NB4 (cell line): Measurements from ENCODE around the gene SUGP1.

Source experiments
- DNase-seq: peaks from one replicate; pipeline ENCODE4 v3.0.0; 2010; ENCODE audit warnings: low read depth
- H3K4me3 ChIP-seq: one replicate; pipeline ENCODE4 v1.5.1; 2011; ENCODE audit warnings: mild to moderate bottlenecking, low read depth, low read length, moderate library complexity
- CTCF ChIP-seq: IDR thresholded peaks from one replicate; pipeline ENCODE4 v1.5.1; 2012; ENCODE audit warnings: low read depth, low read length
- MYC ChIP-seq: IDR thresholded peaks from 2 replicates; pipeline ENCODE4 v1.6.1; 2011; ENCODE audit warnings: low read depth, low read length
- POLR2A ChIP-seq: IDR thresholded peaks from 2 replicates; pipeline ENCODE4 v1.6.1; 2011; ENCODE audit warnings: mild to moderate bottlenecking; ENCODE audit not compliant: insufficient read length; ENCODE audit errors: extremely low read depth
- TF ChIP-seq, protein P1 (sequence below): IDR thresholded peaks from 2 replicates; pipeline ENCODE4 v1.6.1; 2011; ENCODE audit warnings: low read depth, low read length

Gene SUGP1

GRCh38 chr19:19345232-19345631, 24.9 kb upstream of the SUGP1 start:
- H3K4me3 ChIP-seq, result no peak overlapping the region
- no peak for DNase-seq
- TF ChIP-seq MYC (no peak), CTCF (no peak), POLR2A (no peak)
- TF ChIP-seq, protein P1, sequence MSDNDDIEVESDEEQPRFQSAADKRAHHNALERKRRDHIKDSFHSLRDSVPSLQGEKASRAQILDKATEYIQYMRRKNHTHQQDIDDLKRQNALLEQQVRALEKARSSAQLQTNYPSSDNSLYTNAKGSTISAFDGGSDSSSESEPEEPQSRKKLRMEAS, result no peak

DNA sequence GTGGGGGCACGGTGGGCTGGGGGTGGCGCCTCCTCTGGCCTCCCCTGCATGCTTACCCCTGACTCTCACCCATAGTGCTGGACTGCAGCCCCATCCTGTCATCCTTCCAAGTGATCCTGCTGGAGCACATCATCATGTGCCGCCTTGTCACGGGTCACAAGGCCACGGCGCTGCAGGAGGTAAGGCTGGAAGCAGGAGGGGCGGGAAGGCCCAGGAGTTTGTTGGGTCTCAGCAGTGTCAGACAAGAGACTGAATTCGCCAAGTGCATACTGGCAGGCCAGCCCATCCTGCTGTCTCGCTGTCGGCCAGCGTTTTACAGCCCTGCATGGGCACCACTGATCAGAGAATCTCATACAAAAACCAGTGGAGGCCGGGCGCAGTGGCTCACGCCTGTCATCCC, 23.5 kb upstream of the SUGP1 start:
- no peak for DNase-seq
- TF ChIP-seq, protein P1, result no peak
- TF ChIP-seq POLR2A (no peak), CTCF (no peak), MYC (no peak)
- H3K4me3 ChIP-seq, result no peak overlapping the region

DNA sequence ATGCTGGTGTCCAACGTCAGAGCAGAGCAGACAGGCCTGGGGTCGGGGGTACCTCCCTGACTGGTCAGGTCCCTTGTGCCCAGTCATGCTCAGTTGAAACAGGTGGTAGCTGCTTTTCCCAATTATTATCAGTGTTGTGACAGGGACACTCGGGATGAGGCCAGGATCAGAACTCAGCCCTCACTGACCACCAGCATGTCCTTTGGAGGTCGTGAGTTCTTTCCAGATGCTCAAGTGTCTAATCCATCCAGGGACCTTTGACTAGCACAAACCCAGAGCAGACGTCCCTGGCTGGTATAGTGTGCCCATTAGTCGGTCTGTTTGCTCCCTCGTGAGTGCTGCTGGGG, 22.7 kb upstream of the SUGP1 start:
- H3K4me3 ChIP-seq, result no peak overlapping the region
- TF ChIP-seq CTCF (no peak), POLR2A (no peak), MYC (no peak)
- TF ChIP-seq, protein P1, result no peak
- no peak for DNase-seq

DNA sequence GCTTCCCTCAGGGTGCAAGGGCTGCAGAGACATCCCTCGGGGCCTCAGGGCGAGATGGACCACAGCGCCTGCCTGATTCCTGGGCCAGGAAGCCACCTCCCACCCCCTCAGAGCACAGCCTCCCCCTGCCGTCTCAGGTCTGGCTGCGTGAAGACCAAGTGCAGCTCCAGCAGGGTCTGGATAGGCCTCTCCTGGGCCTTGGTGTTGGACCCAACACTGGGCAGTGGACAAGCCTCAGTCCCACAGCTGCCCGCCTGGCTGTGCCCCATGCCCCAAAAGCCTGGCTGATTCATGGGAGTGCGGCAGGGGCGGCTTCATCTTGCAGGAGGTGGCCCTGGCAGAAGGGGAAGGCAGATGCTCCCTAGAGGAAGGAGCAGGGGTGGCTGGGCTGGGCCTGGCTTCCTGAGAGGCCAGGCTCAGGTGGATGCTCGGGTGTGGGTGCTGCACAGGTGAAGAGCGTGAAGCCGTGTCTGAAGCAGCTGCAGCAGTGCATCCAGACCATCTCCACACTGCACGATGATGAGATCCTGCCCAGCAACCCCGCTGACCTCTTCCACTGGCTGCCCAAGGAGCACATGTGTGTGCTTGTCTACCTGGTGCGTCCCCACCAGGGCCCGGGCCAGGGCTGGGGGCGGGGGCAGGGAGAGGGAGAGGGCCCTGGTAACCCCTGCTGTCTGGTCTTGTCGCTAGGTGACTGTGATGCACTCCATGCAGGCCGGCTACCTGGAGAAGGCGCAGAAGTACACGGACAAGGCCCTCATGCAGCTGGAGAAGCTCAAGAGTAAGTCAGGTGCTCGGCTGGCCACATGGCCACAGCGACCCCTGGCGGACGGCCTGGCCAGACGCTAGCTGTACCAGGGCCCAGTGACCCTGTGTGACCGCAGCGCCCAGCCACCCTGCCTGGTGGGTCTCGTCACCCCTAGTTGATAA, 22.0 kb upstream of the SUGP1 start:
- DNase-seq, result peak; percentile 75
- H3K4me3 ChIP-seq, result no peak overlapping the region
- TF ChIP-seq POLR2A, result no peak
- TF ChIP-seq, protein P1, result peak; percentile 82
- peak; percentile 67 for TF ChIP-seq MYC
- TF ChIP-seq CTCF, result peak; percentile 82

DNA sequence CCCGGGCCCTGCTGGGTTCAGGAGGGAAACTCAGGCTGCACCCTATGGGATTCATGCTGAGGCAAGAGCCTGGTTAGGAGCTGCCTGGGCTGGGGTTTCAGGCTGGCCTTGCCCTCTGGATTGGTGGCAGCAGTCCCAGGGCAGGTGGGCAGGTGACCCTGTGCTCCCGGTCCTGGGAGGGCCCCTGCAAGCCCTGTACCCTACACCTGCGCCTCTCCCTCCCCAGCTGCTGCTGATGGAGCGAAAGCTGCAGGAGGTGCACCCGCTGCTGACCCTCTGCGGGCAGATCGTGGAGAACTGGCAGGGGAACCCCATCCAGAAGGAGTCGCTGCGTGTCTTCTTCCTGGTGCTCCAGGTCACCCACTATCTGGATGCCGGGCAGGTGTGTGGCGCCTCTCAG, 20.7 kb upstream of the SUGP1 start:
- H3K4me3 ChIP-seq, result no peak overlapping the region
- no peak for DNase-seq
- TF ChIP-seq MYC (no peak), POLR2A (no peak), CTCF (no peak)
- TF ChIP-seq, protein P1, result no peak
